Prostate gland (tissue), 2 donors: Measurements from ENCODE around the gene CRTAC1.

Source experiments
- CTCF ChIP-seq, 4 experiments: fragments of 200-600 bp in 2 of 4; fragments of 450-650 bp in 2 of 4; sonication (generic) in 2 of 4; IDR thresholded peaks; 1 replicate in 3 of 4; 2 replicates in 1 of 4; pipeline ENCODE4 v1.5.1; 2016 to 2019; ENCODE audit warnings: antibody characterized with exemption in 4 of 4, mild to moderate bottlenecking in 2 of 4, moderate library complexity in 2 of 4
- POLR2AphosphoS5 ChIP-seq: sonication (generic); formaldehyde crosslinking; IDR thresholded peaks from one replicate; pipeline ENCODE4 v1.6.1; 2017; ENCODE audit warnings: antibody characterized with exemption

- no peak for TF ChIP-seq CTCF (IDR thresholded peaks at IDR 0.05)
- no peak for TF ChIP-seq POLR2AphosphoS5
These were observed 132.0 kb downstream of the CRTAC1 start for GRCh38 chr10:97898429-97898828.
